SK-N-SH treated with all-trans-retinoic acid at 6 μM for 48 hours (cell line): ENCODE measurements around the gene GBX1.

Experiments used
- ATAC-seq: fragments of 200-7000 bp; cut with Tn5 transposase; 3 replicates; pipeline ENCODE4 v1.9.1; 2020; ENCODE audit warnings: mild to moderate bottlenecking, moderate library complexity
- CREB5 ChIP-seq: fragments of 250-450 bp; sonication (Bioruptor Pico); IDR thresholded peaks from 2 replicates; pipeline ENCODE4 v1.5.1; 2020; ENCODE audit warnings: low read depth, mild to moderate bottlenecking, moderate library complexity
- CSDC2 ChIP-seq: fragments of 250-450 bp; sonication (Bioruptor Pico); IDR thresholded peaks from 2 replicates; pipeline ENCODE4 v1.5.0; 2020; ENCODE audit warnings: mild to moderate bottlenecking, moderate library complexity
- ESRRG ChIP-seq: fragments of 250-450 bp; sonication (Bioruptor Pico); IDR thresholded peaks from 2 replicates; pipeline ENCODE4 v1.6.1; 2021; ENCODE audit warnings: mild to moderate bottlenecking
- GLIS3 ChIP-seq: fragments of 250-450 bp; sonication (Bioruptor Pico); IDR thresholded peaks from 2 replicates; pipeline ENCODE4 v1.5.0; 2020; ENCODE audit warnings: mild to moderate bottlenecking, moderate library complexity
- POU6F1 ChIP-seq: fragments of 250-450 bp; sonication (Bioruptor Pico); IDR thresholded peaks from 2 replicates; pipeline ENCODE4 v1.8.0; 2021; ENCODE audit warnings: low read depth, mild to moderate bottlenecking, moderate library complexity, borderline replicate concordance
- SNAI2 ChIP-seq: fragments of 250-450 bp; sonication (Bioruptor Pico); IDR thresholded peaks from 2 replicates; pipeline ENCODE4 v1.5.0; 2020; ENCODE audit warnings: mild to moderate bottlenecking, moderate library complexity
- TOX ChIP-seq: fragments of 250-450 bp; sonication (Bioruptor Pico); IDR thresholded peaks from 2 replicates; pipeline ENCODE4 v1.8.0; 2021; ENCODE audit warnings: mild to moderate bottlenecking, moderate library complexity, borderline replicate concordance
- TSHZ2 ChIP-seq: fragments of 250-450 bp; sonication (Bioruptor Pico); IDR thresholded peaks from 2 replicates; pipeline ENCODE4 v1.5.0; 2020; ENCODE audit warnings: mild to moderate bottlenecking, moderate library complexity
- ZC3H10 ChIP-seq: fragments of 250-450 bp; sonication (Bioruptor Pico); IDR thresholded peaks from 2 replicates; pipeline ENCODE4 v1.5.1; 2021; ENCODE audit warnings: mild to moderate bottlenecking, moderate library complexity
- ZFP3 ChIP-seq: fragments of 250-450 bp; sonication (Bioruptor Pico); IDR thresholded peaks from 2 replicates; pipeline ENCODE4 v1.5.0; 2020; ENCODE audit warnings: mild to moderate bottlenecking, moderate library complexity
- ZFP30 ChIP-seq: fragments of 450-650 bp; formaldehyde crosslinking; IDR thresholded peaks from 2 replicates; pipeline ENCODE4 v1.5.0; 2022; ENCODE audit warnings: mild to moderate bottlenecking, moderate library complexity
- ZNF70 ChIP-seq: fragments of 450-650 bp; formaldehyde crosslinking; IDR thresholded peaks from 2 replicates; pipeline ENCODE4 v1.5.0; 2020; ENCODE audit warnings: mild to moderate bottlenecking, moderate library complexity

Gene GBX1

GRCh38 chr7:151195616-151196450 lies 28.3 kb upstream of the GBX1 start (continued):
- no peak for TF ChIP-seq SNAI2 (CRISPR knock-in tag)
- TF ChIP-seq TSHZ2 (CRISPR knock-in tag) = no peak
- TF ChIP-seq ZC3H10 (CRISPR knock-in tag) = no peak
- no peak for TF ChIP-seq ESRRG (CRISPR knock-in tag)
- no peak for TF ChIP-seq CREB5 (CRISPR knock-in tag)
- TF ChIP-seq GLIS3 = no peak
- TF ChIP-seq TOX (CRISPR knock-in tag) = no peak
- no peak for TF ChIP-seq ZNF70

GRCh38 chr7:151194188-151194587 lies 26.7 kb upstream of the GBX1 start:
- TF ChIP-seq ZFP3 (CRISPR knock-in tag) = no peak
- TF ChIP-seq GLIS3 = no peak
- TF ChIP-seq CREB5 (CRISPR knock-in tag) = no peak
- no peak for TF ChIP-seq ZFP30 (CRISPR knock-in tag)
- TF ChIP-seq ZC3H10 (CRISPR knock-in tag) = no peak
- no peak for TF ChIP-seq TSHZ2 (CRISPR knock-in tag)
- ATAC-seq = no peak

GRCh38 chr7:151193203-151193978 lies 25.9 kb upstream of the GBX1 start:
- ATAC-seq = no peak
- TF ChIP-seq CSDC2 (CRISPR knock-in tag) = no peak
- TF ChIP-seq TSHZ2 (CRISPR knock-in tag) = no peak
- TF ChIP-seq POU6F1 (CRISPR knock-in tag) = no peak
